Adrenal gland (tissue), 5 donors: ENCODE results near the gene SERPINA3.

Experiments
- CTCF ChIP-seq, 6 experiments: fragments of 450-650 bp in 4 of 6; fragments of 200-600 bp in 2 of 6; sonication (generic) in 1 of 6; IDR thresholded peaks; 1 replicate in 5 of 6; 2 replicates in 1 of 6; pipeline versions ENCODE4 v1.5.1 to v1.8.0; 2016 to 2021; ENCODE audit warnings: antibody characterized with exemption in 6 of 6, mild to moderate bottlenecking in 2 of 6, moderate library complexity in 1 of 6
- POLR2A ChIP-seq, 2 donors: fragments of 450-650 bp; IDR thresholded peaks; one replicate each; pipeline ENCODE4 v1.6.1; 2017; ENCODE audit warnings: antibody characterized with exemption in 2 of 2, mild to moderate bottlenecking in 2 of 2, moderate library complexity in 1 of 2
- donor health status: DM: no; HTN: no; CAD: no.

- TF ChIP-seq CTCF (IDR thresholded peaks at IDR 0.05) (no peak), POLR2A (IDR thresholded peaks at IDR 0.05) (no peak)
Measured at GRCh38 chr14:94591871-94592270, 20.3 kb upstream of the SERPINA3 start.
